Adrenal gland (tissue), 5 donors: Measurements from ENCODE around the gene STK39.
"Not testable (repeated sequence)": the region's sequence is repeated elsewhere in the genome, so short reads cannot be mapped to it uniquely, and the experiment has no call there.

Experiments used
- CTCF ChIP-seq, 6 experiments: fragments of 450-650 bp in 4 of 6; fragments of 200-600 bp in 2 of 6; sonication (generic) in 1 of 6; IDR thresholded peaks; 1 replicate in 5 of 6; 2 replicates in 1 of 6; pipeline versions ENCODE4 v1.5.1 to v1.8.0; 2016 to 2021; ENCODE audit warnings: antibody characterized with exemption in 6 of 6, mild to moderate bottlenecking in 2 of 6, moderate library complexity in 1 of 6
- POLR2A ChIP-seq, 2 donors: fragments of 450-650 bp; IDR thresholded peaks; one replicate each; pipeline ENCODE4 v1.6.1; 2017; ENCODE audit warnings: antibody characterized with exemption in 2 of 2, mild to moderate bottlenecking in 2 of 2, moderate library complexity in 1 of 2
- donor health status: DM: no; HTN: no; CAD: no.

- not testable (repeated sequence) for TF ChIP-seq CTCF, POLR2A (IDR thresholded peaks at IDR 0.05)
Measured at GRCh38 chr2:168081452-168081851, 165.9 kb downstream of the STK39 start.
